ENCODE results near the gene RTEL1. TPM values are rescaled to one million over a fixed set of nuclear protein-coding genes. Genes with fewer than 3 reads are reported as not detected.
"Not testable (repeated sequence)": the region's sequence is repeated elsewhere in the genome, so short reads cannot be mapped to it uniquely, and the experiment has no call there.

RTEL1 gene
- total RNA-seq, 1 donor from 2014 or later = 31.7 TPM

GRCh38 chr20:63709149-63709527 is 51.0 kb downstream of the RTEL1 start:
- DNase-seq (ENCODE audit: low spot score) = no peak

GRCh38 chr20:63711085-63711645 is 53.1 kb downstream of the RTEL1 start:
- no peak for DNase-seq (ENCODE audit: low spot score)

GRCh38 chr20:63712191-63712590 is 54.1 kb downstream of the RTEL1 start:
- DNase-seq (ENCODE audit: low spot score) = no peak

GRCh38 chr20:63714858-63715257 is 56.7 kb downstream of the RTEL1 start:
- DNase-seq (ENCODE audit: low spot score) = no peak

- DNase-seq (ENCODE audit: low spot score) = no peak
Observed at GRCh38 chr20:63718996-63719395, 60.9 kb downstream of the RTEL1 start.

- DNase-seq (ENCODE audit: low spot score) = not testable (repeated sequence)
Observed at GRCh38 chr20:63722967-63723622, 65.0 kb downstream of the RTEL1 start.

- not testable (repeated sequence) for DNase-seq (ENCODE audit: low spot score)
Observed at GRCh38 chr20:63730189-63730733, 72.1 kb downstream of the RTEL1 start.

- no peak for DNase-seq (ENCODE audit: low spot score)
Observed at GRCh38 chr20:63731410-63731809, 73.3 kb downstream of the RTEL1 start.

- DNase-seq (ENCODE audit: low spot score) = no peak
Observed at GRCh38 chr20:63732118-63733095, 74.3 kb downstream of the RTEL1 start.

GRCh38 chr20:63733117-63733516 is 75.0 kb downstream of the RTEL1 start:
- DNase-seq (ENCODE audit: low spot score) = no peak

- DNase-seq (ENCODE audit: low spot score) = no peak
Observed at GRCh38 chr20:63733579-63734081, 75.5 kb downstream of the RTEL1 start.

- DNase-seq (ENCODE audit: low spot score) = no peak
Observed at GRCh38 chr20:63734111-63734945, 76.2 kb downstream of the RTEL1 start.

GRCh38 chr20:63734946-63735858 is 77.1 kb downstream of the RTEL1 start:
- DNase-seq (ENCODE audit: low spot score) = no peak

GRCh38 chr20:63735859-63736718 is 78.0 kb downstream of the RTEL1 start, which contains the start of gene LIME1:
Gene LIME1 (plus strand): TSS chr20:63736664. CDS start chr20:63737550, 886 bp downstream.
- DNase-seq (ENCODE audit: low spot score) = no peak

- DNase-seq (ENCODE audit: low spot score) = no peak
Observed at GRCh38 chr20:63736893-63737694, 79.0 kb downstream of the RTEL1 start.

- DNase-seq (ENCODE audit: low spot score) = no peak
Observed at GRCh38 chr20:63737695-63737944, 79.5 kb downstream of the RTEL1 start.

GRCh38 chr20:63737945-63738686 is 80.0 kb downstream of the RTEL1 start:
- DNase-seq (ENCODE audit: low spot score) = no peak

Measured in mesenteric fat pad (tissue), 1 donor.